Sciatic nerve (tissue), 2 donors: ENCODE results near the gene SLC25A13. TPM values are rescaled to one million over a fixed set of nuclear protein-coding genes. Genes with fewer than 3 reads are reported as not detected.
A peak's percentile ranks its signal among the peaks of the same experiment; 100 is the strongest.

Source experiments
- ATAC-seq: fragments of 200-7000 bp; cut with Tn5 transposase; one replicate; pipeline ENCODE4 v1.9.1; 2020; ENCODE audit warnings: mild to moderate bottlenecking, moderate library complexity
- DNase-seq: peaks from one replicate; pipeline ENCODE4 v3.0.0-alpha.2; 2020; ENCODE audit warnings: low spot score
- intact Hi-C: fragments of 100-400 bp; cut with DNase I; formaldehyde crosslinking; loops from one replicate; pipeline ENCODE4 v1.14.2; 2022
- total RNA-seq: library from RNA; stranded (reverse); fragmentation: NEBNext Ultra II Directional; extraction: Animal tissue kit (Norgen Biotek cat#: 25700); gene quantifications from one replicate; pipeline ENCODE4 v1.2.1, GENCODE V29; 2021
- donor health status: DM: no; HTN: no; CAD: no.
- donor health status: DM: no; HTN: no; CAD: no.

The SLC25A13 gene
- total RNA-seq, 1 donor from 2014 or later: 33.5 TPM

DNA sequence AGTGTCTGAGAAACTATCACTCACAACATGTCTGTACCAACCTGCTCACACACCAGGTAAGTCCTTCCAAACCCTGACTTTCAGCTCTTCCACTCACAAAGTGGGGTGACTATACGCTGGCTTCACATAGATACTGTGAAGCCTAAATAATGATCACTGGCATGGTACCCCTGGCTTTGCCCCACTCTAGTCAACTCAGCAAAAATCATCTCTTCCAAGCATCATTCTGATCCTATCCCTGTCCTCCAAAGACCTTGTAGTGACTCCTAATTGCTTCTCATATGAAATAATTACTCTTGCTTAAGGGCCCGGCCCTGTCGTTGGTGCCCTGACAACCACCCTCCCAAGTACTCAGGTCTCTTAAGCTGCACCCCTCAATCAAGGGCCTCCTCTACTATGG, 97.8 kb downstream of the SLC25A13 start:
- ATAC-seq: no peak
- DNase-seq: no peak
- intact Hi-C loops: no loop called here

DNA sequence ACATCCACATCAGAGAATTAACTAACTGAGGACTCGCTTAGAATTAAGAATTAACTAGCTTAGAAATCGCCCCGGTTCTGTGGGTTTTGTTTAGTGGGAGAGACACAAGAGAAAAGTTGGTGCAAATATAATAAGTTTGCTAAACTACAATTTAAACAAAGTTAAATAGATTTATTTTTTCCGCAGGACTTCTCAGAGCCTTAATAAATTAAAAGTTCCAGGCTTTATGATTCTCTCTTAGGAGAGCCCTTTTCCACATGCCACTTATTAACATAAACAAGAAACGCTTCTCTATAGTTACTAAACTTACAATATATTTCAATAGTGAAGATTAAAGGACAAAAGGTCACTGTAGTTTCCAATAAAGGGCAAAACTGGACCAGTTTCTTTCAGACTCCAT, 100.0 kb downstream of the SLC25A13 start:
- no peak for ATAC-seq
- intact Hi-C loops: no loop called here
- no peak for DNase-seq

DNA sequence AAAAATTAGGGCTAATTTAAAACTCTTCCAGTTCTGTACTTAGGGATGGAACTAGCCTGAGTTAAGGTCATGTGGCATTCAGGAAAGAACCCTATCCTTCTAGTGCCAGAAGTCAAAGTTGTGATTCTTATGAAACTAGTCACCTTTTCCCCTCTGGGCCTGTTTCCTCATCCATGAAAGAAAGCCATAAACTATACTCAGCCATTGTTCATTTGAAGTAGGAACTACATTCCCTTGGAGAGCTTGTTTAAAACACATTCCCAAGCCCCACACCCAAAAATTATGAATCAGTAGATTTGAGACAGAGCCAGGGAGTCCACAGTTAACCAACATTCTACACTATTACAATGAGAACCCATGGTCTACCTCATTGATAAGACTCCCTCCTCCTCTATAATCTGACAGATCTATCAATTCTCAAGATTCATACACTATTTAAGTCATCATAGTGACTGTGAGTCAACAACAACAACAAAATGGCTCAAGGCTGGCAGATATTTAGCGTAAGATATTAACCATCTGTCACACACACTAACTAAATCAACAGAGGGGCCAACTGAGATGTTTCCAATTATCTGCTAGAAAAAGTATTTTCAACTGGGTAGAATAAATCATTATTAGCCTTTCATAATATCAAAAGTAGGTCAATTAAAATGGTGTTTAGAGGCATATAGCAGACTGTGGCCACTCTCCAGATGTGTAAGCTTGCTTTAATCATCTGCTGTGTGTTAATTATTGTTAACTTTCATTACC, 102.3 kb downstream of the SLC25A13 start:
- DNase-seq: no peak
- intact Hi-C loops: loop anchor here (2.0 kb wide), 1 partner anchor 47 kb away; no protein-coding TSS in a partner anchor
- peak; percentile 64 for ATAC-seq

DNA sequence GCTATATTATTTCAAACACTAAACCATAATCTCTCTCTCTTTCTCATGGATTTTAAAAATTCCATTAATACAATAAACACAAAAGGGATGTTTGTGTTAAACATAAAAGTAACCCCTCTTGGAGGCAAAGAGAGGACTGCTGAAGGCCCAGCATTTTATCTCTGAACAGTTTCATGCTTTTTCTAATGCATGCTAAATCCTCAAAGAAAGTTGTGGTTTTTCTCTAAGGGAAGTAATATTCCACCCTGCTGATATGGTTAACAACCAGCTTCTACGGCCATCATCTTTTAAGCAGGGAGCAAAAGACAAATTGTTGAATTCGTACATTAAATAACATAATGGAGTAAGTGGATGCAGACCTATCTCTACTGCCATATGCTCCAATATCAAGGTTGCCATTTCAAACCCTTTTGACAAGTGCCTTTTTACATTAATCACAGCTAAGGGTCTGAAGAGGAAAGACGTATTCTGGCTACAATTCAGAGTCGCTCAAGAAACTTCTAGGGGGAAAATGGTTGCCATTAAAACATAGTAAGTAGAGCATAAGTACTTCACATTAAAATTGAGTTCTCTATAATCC, 103.1 kb downstream of the SLC25A13 start:
- no peak for ATAC-seq
- DNase-seq: no peak
- intact Hi-C loops: loop anchor here (2.0 kb wide), 1 partner anchor 48 kb away; no protein-coding TSS in a partner anchor

DNA sequence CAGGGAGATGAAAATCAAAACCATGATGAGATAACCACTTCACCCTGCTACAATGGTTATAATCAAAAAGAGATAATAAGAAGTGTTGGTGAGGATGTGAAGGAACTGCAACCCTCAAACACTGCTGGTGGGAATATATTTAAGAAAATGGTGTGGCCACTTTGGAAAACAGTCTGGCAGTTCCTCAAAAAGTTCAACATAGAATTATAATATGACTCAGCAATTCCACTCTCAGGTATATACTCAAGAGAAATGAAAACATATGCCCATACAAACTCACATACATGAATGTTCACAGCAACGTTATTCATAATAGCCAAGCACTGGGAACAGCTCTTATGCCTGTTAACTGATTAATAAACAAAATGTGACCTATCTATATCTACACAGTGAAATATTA, 104.8 kb downstream of the SLC25A13 start:
- no peak for ATAC-seq
- intact Hi-C loops: no loop called here

DNA sequence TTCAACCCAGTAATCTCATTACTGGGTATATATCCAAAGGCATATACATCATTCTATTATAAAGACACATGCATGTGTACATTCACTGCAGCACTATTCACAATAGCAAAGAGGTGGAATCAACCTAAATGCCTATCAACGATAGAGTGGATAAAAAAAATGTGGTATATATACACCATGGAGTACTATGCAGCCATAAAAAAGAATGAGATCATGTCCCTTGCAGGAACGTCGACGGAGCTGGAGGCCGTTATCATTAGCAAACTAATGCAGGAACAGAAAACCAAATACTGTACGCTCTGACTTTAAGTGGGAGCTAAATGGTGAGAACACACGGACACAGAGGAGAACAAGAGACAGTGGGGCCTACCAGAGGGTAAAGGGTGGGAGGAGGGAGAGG, 105.5 kb downstream of the SLC25A13 start:
- no peak for ATAC-seq
- DNase-seq: no peak
- intact Hi-C loops: no loop called here

More for the DNA sequence above, 104.8 kb downstream of the SLC25A13 start:
- no peak for DNase-seq

DNA sequence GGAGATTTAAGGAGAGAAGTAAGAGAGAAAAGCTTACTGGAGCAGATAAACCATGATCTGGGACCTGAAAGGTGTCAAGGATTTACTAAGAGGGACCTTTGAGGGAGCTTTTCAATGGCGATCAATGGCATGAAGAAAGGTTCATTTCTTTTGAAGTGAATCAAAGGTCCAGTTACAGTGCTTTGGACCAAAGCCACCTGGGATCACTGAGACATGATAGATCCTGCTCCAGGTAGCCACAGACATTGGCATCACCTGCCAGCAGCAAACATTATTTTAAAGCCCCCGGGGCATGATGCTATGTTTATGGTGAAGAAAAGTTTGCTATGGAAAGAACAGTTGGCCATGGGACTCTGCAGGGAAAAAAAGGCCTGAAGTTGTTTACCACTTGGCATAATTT, 109.4 kb downstream of the SLC25A13 start:
- DNase-seq: no peak
- ATAC-seq: no peak
- intact Hi-C loops: no loop called here

DNA sequence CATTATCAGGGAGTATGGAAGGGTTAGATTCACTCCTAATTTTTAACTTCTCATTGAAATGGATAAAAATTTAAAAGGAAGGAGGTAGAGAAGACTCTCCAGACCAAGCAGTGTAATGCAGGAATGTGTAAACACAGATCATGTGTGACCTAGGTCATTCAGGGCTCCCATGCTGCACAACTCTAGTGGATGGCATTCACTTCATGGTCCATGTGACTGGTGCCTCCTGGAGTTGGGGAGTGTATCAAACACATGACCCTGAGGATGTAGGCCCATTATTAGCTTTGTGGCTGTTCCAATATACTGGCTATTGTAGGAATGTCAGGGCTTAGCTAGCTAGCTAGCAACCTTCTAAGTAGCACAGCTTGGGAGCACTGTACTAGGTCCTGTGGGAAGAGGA, 109.9 kb downstream of the SLC25A13 start:
- ATAC-seq: no peak
- intact Hi-C loops: no loop called here
- DNase-seq: no peak

DNA sequence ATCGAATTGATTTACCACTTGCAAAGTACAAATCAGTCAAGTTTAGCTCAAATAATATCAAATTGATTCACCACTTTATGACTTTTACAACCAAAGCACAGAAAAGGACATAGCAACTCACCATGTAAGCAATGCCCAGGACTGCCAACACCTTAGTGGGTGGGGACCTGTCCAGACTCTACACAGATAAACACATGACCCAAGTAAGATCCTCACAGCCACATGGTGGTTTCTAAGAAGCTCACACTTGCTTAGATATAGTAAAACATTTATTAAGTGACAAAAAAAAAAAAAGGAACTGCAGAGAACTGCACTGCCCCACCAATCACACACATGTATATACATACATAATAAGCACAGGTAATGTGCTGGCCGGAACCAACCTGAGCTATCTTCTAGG, 116.2 kb downstream of the SLC25A13 start:
- intact Hi-C loops: no loop called here
- DNase-seq (no peak), ATAC-seq (no peak)

DNA sequence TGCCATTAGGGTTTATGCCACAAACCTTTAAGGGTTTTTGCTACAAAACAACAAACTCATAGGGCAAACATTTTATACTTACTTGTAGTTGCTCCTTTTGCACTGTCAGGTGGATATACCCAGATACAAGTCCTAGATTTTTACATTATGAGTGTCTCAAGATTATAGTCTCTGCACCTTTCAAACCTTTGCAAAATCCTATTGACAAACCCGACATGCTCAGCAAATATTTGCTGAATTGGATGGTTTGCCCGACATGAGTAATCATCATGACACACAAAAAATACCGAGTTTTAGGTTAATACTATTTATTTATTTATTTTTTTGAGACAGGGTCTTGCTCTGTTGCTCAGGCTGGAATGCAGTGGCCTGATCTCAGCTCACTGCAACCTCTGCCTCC, 117.3 kb downstream of the SLC25A13 start:
- intact Hi-C loops: no loop called here
- DNase-seq (no peak), ATAC-seq (no peak)

DNA sequence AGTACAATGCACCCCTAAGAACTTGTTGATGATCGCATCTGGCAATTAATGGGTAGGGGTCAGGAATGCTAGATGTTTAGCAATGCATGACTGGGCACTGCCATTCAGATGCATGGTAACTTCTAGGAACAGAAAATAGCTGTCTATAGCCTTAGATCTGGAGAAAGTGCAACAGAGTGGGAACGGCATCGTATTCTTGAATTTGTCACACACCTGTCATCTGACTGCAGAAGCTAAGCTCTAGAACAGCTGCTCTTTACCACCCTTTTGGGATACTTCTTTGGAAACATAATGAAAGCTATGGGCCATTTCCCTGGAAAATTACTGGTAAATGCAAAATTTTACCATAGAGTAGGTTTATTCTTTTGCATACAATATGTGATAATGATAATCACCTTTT, 118.1 kb downstream of the SLC25A13 start:
- no peak for DNase-seq
- intact Hi-C loops: no loop called here

DNA sequence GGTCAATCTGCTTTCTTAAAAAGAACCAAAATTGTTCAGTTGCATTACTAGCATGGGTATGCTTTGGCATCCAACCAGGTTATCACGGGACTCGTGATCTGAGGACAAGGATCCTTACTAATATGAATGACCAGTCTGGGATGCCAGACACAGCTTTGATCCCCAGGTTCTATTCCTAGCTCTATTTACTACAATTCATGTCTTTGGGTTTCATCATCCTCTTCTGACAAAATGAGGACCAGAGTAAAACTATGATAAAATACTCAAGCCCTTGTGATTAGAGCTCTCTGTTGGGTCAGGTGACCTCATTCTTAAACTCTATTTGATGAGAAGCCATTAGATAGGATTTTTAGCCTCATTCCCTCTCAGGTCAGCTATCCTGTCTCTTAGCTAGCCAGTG, 119.8 kb downstream of the SLC25A13 start:
- DNase-seq (no peak), ATAC-seq (no peak)
- intact Hi-C loops: no loop called here

More for the DNA sequence above, 118.1 kb downstream of the SLC25A13 start:
- ATAC-seq: no peak

DNA sequence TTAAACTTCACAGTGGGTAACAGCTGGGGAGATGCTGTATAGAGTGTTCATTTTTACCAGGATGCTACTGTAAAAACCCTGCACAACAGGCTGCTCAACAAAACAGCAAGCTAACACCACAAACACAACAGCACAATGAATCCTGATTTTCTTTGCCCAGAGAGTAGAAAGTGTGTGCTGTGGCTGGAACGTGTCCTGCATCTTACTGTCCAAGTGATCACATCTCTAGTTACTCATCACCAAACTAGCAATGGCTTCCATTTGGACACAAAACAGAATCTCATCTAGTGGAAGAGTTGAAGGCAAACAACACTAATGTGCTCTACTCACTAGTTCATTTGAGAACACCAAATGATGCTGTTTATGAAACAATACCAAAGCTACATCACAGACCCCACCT, 121.2 kb downstream of the SLC25A13 start:
- intact Hi-C loops: no loop called here
- no peak for ATAC-seq
- no peak for DNase-seq

DNA sequence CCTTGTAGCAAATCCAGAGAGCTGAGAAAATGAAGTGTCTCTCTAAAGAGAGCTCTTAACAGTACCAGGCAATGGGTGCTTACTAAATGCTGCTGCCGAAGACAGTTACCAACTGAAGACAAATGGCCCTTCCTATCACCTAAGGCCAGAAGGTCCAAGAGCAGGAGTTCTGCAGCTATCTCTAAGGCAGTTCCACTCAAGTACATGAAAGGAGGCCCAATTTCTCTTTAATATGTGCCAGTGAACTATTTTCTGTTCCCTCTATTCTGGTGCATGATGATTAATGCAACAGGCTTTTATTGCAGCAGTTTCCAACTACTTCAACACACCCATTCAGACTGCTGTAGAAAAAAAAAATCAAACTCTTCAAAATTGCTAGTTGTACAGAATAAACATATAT, 122.5 kb downstream of the SLC25A13 start:
- intact Hi-C loops: no loop called here
- no peak for DNase-seq
- ATAC-seq: no peak

DNA sequence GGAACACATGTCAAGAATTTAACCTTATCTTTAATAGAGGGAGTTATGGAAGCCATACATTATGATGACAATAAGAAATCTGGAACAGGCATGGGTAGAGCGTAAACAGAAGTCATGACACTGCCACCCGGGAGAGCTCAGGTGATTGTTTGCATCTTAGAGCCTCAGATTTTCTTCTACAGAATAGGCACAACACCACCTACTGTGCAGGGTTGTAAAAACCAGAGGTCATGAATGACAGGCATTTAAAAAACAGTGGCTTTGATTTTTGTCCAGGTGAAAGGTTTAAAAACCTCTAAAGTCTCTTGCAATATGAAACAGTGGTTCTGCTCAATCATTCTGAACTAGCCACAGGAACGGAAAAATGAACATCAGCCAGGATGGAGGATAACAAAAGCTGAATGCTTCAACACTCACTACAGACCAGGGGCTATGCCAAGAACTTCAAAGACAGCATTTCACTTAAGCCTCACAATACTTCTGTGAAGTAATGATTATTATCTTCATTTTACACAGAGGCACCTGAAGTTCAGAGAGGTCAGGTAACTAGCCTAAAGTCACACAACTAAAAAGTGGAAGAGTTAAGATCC, 123.8 kb downstream of the SLC25A13 start:
- no peak for DNase-seq
- intact Hi-C loops: no loop called here
- no peak for ATAC-seq

DNA sequence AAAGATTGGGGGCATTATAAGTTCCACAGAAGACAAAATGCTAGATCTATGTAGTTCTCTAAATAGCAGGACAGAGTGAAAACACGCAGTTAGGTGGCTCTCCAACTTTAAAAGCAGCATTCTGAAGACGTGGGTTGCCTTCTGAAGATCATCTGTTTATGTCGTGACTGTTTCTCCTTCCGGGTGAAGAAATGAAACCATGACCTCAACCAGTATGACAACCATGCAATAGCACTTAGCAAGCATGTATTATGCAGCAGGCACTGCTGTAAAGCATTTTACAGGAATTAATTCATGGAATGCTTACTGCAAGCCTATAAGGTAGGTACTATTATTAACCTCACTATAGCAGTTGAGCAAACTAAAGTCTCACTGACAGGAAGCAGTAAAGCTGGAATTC, 125.2 kb downstream of the SLC25A13 start:
- DNase-seq (no peak), ATAC-seq (no peak)
- intact Hi-C loops: no loop called here

DNA sequence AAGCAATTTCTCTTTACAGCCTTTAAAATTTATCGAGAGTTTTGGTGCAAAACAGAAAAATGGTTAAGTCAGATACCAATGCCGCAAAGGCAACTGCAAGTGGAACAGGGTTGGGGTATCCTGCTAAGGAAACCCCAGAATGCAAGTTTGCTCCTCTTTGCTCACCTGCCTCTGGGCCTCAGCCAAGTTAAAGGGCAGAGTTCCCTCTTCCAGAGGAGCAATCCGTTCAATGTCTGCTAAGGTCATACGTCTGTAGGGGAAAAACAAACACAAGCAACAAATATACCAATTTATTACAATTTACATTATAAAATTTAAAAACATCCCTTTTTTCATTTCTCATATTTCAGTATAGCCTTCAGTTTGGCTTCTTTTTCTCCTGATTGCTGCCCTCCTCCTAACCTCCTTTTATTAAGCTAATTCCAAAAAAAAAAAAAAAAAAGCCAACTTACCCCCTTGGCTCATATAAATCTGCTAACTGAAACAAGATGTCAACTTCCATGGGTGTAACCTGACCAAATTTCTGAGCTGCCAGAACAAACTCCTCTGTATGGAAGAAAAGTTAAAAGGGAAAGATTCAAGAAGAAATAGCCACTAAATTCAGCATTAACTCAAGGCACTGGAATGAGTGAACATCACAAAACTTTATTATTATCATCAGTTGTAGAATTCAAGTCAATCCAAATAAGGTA, 132.6 kb downstream of the SLC25A13 start:
- DNase-seq (no peak), ATAC-seq (peak; percentile 47)
- intact Hi-C loops: no loop called here

DNA sequence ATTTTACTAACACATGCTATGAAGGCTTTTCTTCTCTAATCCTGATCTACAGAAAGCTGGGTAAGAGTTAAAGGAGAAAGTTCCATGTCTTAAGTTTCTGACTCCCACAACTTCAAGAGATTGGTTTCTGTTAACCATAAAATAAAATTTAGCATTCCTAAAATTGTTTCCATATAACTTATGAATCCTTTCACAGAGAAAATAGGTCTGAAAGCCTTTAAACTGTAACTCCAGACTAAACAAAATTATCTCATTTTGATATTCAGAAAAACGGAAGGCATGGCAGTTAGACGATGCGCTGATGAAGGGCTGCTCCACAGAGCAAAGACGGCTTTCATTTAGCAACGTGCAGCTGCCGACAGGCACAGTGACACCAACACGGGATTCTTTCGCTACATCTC, 133.3 kb downstream of the SLC25A13 start:
- intact Hi-C loops: no loop called here
- no peak for DNase-seq
- peak; percentile 74 for ATAC-seq

DNA sequence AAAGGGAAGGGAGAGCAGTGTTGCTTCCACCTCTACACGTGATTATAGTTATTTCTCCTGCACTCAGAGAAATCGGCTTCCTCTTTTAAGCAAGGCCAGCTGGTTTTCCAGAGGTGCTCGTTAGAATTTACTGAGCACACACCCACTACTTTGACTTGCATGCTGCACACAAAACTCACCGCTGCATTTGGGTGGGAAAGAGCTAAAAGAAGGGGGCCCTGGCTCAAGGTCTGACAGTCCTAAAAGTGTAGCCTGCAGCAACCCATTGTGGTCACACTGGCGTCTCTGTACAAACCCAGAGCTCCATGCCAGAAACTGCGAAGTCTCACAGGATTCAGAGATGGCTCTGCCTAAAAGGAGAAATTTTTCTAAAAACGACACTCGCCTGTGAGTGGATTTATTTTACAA, 133.7 kb downstream of the SLC25A13 start:
- intact Hi-C loops: no loop called here
- ATAC-seq: peak; percentile 71
- DNase-seq: no peak

DNA sequence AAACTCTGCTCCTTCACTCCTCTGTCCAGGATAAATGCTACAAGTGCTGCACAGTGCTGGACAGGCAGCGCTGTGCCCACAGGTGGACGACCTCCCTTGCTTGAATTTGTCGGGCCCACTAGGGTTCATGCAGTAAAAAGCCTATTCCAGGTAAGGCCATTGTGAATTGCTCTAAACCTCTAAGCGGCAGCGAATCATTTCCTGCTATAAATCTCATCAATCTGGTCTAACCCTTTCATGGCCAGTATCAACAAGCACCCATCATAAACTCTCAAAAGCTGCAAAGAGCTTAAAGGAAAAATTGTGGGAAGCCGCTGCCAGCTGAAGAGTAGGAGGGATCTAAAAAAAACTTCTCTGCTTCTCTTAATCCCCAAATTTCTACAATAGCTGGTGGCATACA, 134.2 kb downstream of the SLC25A13 start:
- intact Hi-C loops: no loop called here
- ATAC-seq (no peak), DNase-seq (no peak)
